Measurements from ENCODE around the gene TMEM255A. TPM values are rescaled to one million over a fixed set of nuclear protein-coding genes. Genes with fewer than 3 reads are reported as not detected.

TMEM255A gene
- total RNA-seq (2012; rRNA removed) (not detected in 2 replicates), polyA plus RNA-seq (2012; rRNA removed) (0.03 TPM in 1 of 2 replicates, not detected in the other), Bru-seq, nascent RNA (not detected), BruChase-seq, experiment 1, labeled RNA remaining after a 6-hour chase (not detected), BruChase-seq, experiment 2, labeled RNA remaining after a 2-hour chase (not detected)
- 0.02 TPM in 1 of 2 replicates, not detected in the other for polyA plus RNA-seq (2012; cell fraction: cytosol; rRNA removed)
- 0.02 TPM in 1 of 2 replicates, not detected in the other for polyA plus RNA-seq (2012; cell fraction: nucleus; rRNA removed; ENCODE audit: low replicate concordance)
- long read RNA-seq = 0 reads

- 38% methylated on average over 22 of the region's 49 CpGs; no CpG with 5 or more reads in 1 of the 2 experiments for WGBS, 2 experiments (ENCODE audit: extremely low coverage in 2 of 2, insufficient read length in 1 of 2)
- Histone ChIP-seq H3K9me3 (ENCODE audit: control insufficient read depth, insufficient read depth, low read length) (peaks cover 2% of the 10 kb centered on the region; the same call in 1 of the 2 replicates), H2BK5ac (ENCODE audit: low read depth, low read length, poor library complexity, severe bottlenecking) (no peak within 1 kb of the TSS), H3K9ac (ENCODE audit: low read depth, low read length) (no peak within 1 kb of the TSS), H4K20me1 (ENCODE audit: insufficient read depth, low read length) (no peaks in the 10 kb centered on the region; the same call in 1 of the 2 replicates), H2AFZ (replicated peaks; ENCODE audit: low read length, poor library complexity) (peak within 1 kb of the TSS; percentile 73), H4K8ac (ENCODE audit: low read depth in 2 of 2, low read length in 2 of 2) (no peak within 1 kb of the TSS), H4K91ac (ENCODE audit: insufficient read depth, low read depth, low read length) (no peak within 1 kb of the TSS), H3K9me1 (ENCODE audit: insufficient read depth, low read length) (no peaks in the 10 kb centered on the region), H3K4me3 (ENCODE audit: insufficient read depth, low read depth, low read length) (peak within 1 kb of the TSS; percentile 21), H3K4me1 (ENCODE audit: control insufficient read depth, insufficient read depth, low read length) (no peaks in the 10 kb centered on the region), H2AK9ac (replicated peaks; ENCODE audit: low read depth, low read length, poor library complexity) (peak within 1 kb of the TSS; percentile 37), H3K14ac (replicated peaks; ENCODE audit: low read depth, low read length) (no peak within 1 kb of the TSS), H2BK15ac (ENCODE audit: low read depth, low read length) (no peak within 1 kb of the TSS), H3K36me3 (ENCODE audit: control insufficient read depth, insufficient read depth, low read length) (no peaks in the 10 kb centered on the region), H3K18ac (ENCODE audit: low read depth, low read length) (no peak within 1 kb of the TSS), H2AK5ac (ENCODE audit: low read depth, low read length) (no peak within 1 kb of the TSS), H3K4ac (ENCODE audit: low read depth, low read length) (no peak within 1 kb of the TSS), H3K23ac (ENCODE audit: low read depth, low read length) (no peak within 1 kb of the TSS), H2BK20ac (ENCODE audit: low read depth, low read length) (no peak within 1 kb of the TSS), H3K4me2 (ENCODE audit: low read depth, low read length) (peak within 1 kb of the TSS; percentile 59), H3K56ac (ENCODE audit: extremely low read depth, insufficient read depth, low read length) (no peak within 1 kb of the TSS), H3K27ac (ENCODE audit: insufficient read depth, low read length) (no peak within 1 kb of the TSS), H2BK120ac (ENCODE audit: low read depth, low read length) (no peak within 1 kb of the TSS), H4K5ac (ENCODE audit: low read depth, low read length) (no peak within 1 kb of the TSS), H3K79me1 (ENCODE audit: low read depth in 1 of 2, low read length in 2 of 2) (no peaks in the 10 kb centered on the region), H3K27me3 (ENCODE audit: control insufficient read depth, insufficient read depth, low read length) (peaks cover 34% of the 10 kb centered on the region)
- CTCF ChIA-PET = no interaction called here
- no TSS peak for BruUV-seq (replicated peaks)
- intact Hi-C loops (cut with micrococcal nuclease) (loop anchor here (10.0 kb wide), 1 partner anchor 164 kb away; no protein-coding TSS in a partner anchor), in situ Hi-C loops (cut with MboI; ENCODE audit: low sequenced_read_pairs) (no loop called here), dilution Hi-C loops (cut with HindIII; ENCODE audit: low sequenced_read_pairs, unreplicated experiment) (no loop called here)
- TF ChIP-seq RAD21 (IDR thresholded peaks at IDR 0.05; ENCODE audit: low read length) (no peak), SMC3 (IDR thresholded peaks at IDR 0.05; ENCODE audit: low read depth, low read length) (no peak), NFE2L2 (IDR thresholded peaks at IDR 0.05; ENCODE audit: low read depth, low read length) (no peak), RCOR1 (IDR thresholded peaks at IDR 0.05; ENCODE audit: insufficient replicate concordance, low read length) (no peak), CHD1 (IDR thresholded peaks at IDR 0.05; ENCODE audit: low read depth, low read length) (no peak), RFX5 (IDR thresholded peaks at IDR 0.05; ENCODE audit: low read depth, low read length) (no peak), ELK1 (IDR thresholded peaks at IDR 0.05; ENCODE audit: borderline replicate concordance, low read depth, low read length) (no peak), CEBPB (IDR thresholded peaks at IDR 0.05; ENCODE audit: low read depth, low read length) (no peak), MXI1 (IDR thresholded peaks at IDR 0.05; ENCODE audit: borderline replicate concordance, low read depth, low read length) (no peak), FOS (IDR thresholded peaks at IDR 0.05; ENCODE audit: low read depth, low read length) (no peak), USF2 (IDR thresholded peaks at IDR 0.05; ENCODE audit: low read depth, low read length) (no peak), BHLHE40 (IDR thresholded peaks at IDR 0.05; ENCODE audit: low read depth, low read length) (no peak), MAZ (IDR thresholded peaks at IDR 0.05; ENCODE audit: borderline replicate concordance, low read depth, low read length) (no peak)
- DNase-seq (no peak), ATAC-seq (ENCODE audit: low read depth) (peak; percentile 24; the same call in 1 of the 2 replicates)
- POLR2A ChIA-PET (ENCODE audit: unreplicated experiment) = no interaction called here
Observed at GRCh38 chrX:120310861-120311726, at the start of gene TMEM255A. Gene TMEM255A (minus strand): TSS chrX:120311461. CDS start chrX:120311309, 152 bp downstream.
